WTC11 (cell line): ENCODE data around the gene CLEC17A. TPM values are rescaled to one million over a fixed set of nuclear protein-coding genes. Genes with fewer than 3 reads are reported as not detected.

Source experiments
- ATAC-seq: fragments of 200-7000 bp; cut with Tn5 transposase; 2 replicates; pipeline ENCODE4 v1.10.0; 2021; ENCODE audit warnings: mild to moderate bottlenecking, moderate library complexity
- CTCF ChIA-PET: fragments of 300-600 bp; sonication (Branson Sonifier 250); formaldehyde crosslinking; loops from one replicate; lab custom pipeline; 2021; ENCODE audit warnings: antibody characterized with exemption; lab: Charles Lee
- POLR2A ChIA-PET: fragments of 350-600 bp; sonication (Branson Sonifier 250); formaldehyde crosslinking; loops from one replicate; lab custom pipeline; 2021; ENCODE audit warnings: antibody characterized with exemption; lab: Charles Lee
- DNase-seq: peaks from one replicate; pipeline ENCODE4 v3.0.0; 2021; ENCODE audit warnings: low spot score
- H3K27ac Mint-ChIP-seq: 2 replicates; pipeline ENCODE4 v1.8.0; 2021; ENCODE audit warnings: mixed read lengths
- H3K27me3 Mint-ChIP-seq: 2 replicates; pipeline ENCODE4 v1.8.0; 2021; ENCODE audit warnings: low read depth, mild to moderate bottlenecking, moderate library complexity, mixed read lengths
- H3K36me3 Mint-ChIP-seq: 2 replicates; pipeline ENCODE4 v1.8.0; 2021; ENCODE audit warnings: mixed read lengths
- H3K4me1 Mint-ChIP-seq: 2 replicates; pipeline ENCODE4 v1.8.0; 2022; ENCODE audit warnings: mixed read lengths
- H3K4me3 Mint-ChIP-seq: 2 replicates; pipeline ENCODE4 v1.8.0; 2021; ENCODE audit warnings: mild to moderate bottlenecking, moderate library complexity, mixed read lengths
- H3K9me3 Mint-ChIP-seq: 2 replicates; pipeline ENCODE4 v1.8.0; 2021; ENCODE audit warnings: mixed read lengths
- AR ChIP-seq: fragments of 250-450 bp; sonication (Bioruptor Pico); IDR thresholded peaks from 2 replicates; pipeline ENCODE4 v1.9.0; 2021; ENCODE audit warnings: mild to moderate bottlenecking
- ATF6 ChIP-seq: sonication (generic); formaldehyde crosslinking; IDR thresholded peaks from 2 replicates; pipeline ENCODE4 v1.8.1; 2023; ENCODE audit warnings: mild to moderate bottlenecking, missing genetic modification reagents
- CREM ChIP-seq: sonication (generic); formaldehyde crosslinking; IDR thresholded peaks from 2 replicates; pipeline ENCODE4 v1.8.1; 2022; ENCODE audit warnings: mild to moderate bottlenecking, missing genetic modification reagents, moderate library complexity
- FOXJ3 ChIP-seq: sonication (generic); formaldehyde crosslinking; IDR thresholded peaks from 2 replicates; pipeline ENCODE4 v1.9.0; 2021; ENCODE audit warnings: missing genetic modification reagents, mild to moderate bottlenecking, borderline replicate concordance
- FOXP4 ChIP-seq: sonication (generic); formaldehyde crosslinking; IDR thresholded peaks from 2 replicates; pipeline ENCODE4 v1.8.0; 2022; ENCODE audit warnings: mild to moderate bottlenecking, missing genetic modification reagents
- GABPB1 ChIP-seq: sonication (generic); formaldehyde crosslinking; IDR thresholded peaks from 2 replicates; pipeline ENCODE4 v1.8.1; 2023; ENCODE audit warnings: mild to moderate bottlenecking, missing genetic modification reagents
- GRHL2 ChIP-seq: fragments of 250-450 bp; sonication (Bioruptor Pico); IDR thresholded peaks from 2 replicates; pipeline ENCODE4 v1.8.0; 2022; ENCODE audit warnings: mild to moderate bottlenecking, moderate library complexity; ENCODE audit not compliant: insufficient replicate concordance, severe bottlenecking
- NR1H2 ChIP-seq: sonication (generic); formaldehyde crosslinking; IDR thresholded peaks from 2 replicates; pipeline ENCODE4 v1.9.0; 2021; ENCODE audit warnings: mild to moderate bottlenecking, moderate library complexity, missing genetic modification reagents
- NR2C2 ChIP-seq: sonication (generic); formaldehyde crosslinking; IDR thresholded peaks from 2 replicates; pipeline ENCODE4 v1.8.0; 2022; ENCODE audit warnings: mild to moderate bottlenecking, missing genetic modification reagents
- PRDM15 ChIP-seq: sonication (generic); formaldehyde crosslinking; IDR thresholded peaks from 2 replicates; pipeline ENCODE4 v1.8.0; 2022; ENCODE audit warnings: missing genetic modification reagents
- SMAD3 ChIP-seq: sonication (generic); formaldehyde crosslinking; IDR thresholded peaks from 2 replicates; pipeline ENCODE4 v1.8.0; 2022; ENCODE audit warnings: missing genetic modification reagents, mild to moderate bottlenecking, borderline replicate concordance
- ZNF121 ChIP-seq: sonication (generic); formaldehyde crosslinking; IDR thresholded peaks from 2 replicates; pipeline ENCODE4 v1.8.0; 2023; ENCODE audit warnings: missing genetic modification reagents
- ZNF219 ChIP-seq: sonication (generic); formaldehyde crosslinking; IDR thresholded peaks from 2 replicates; pipeline ENCODE4 v1.8.0; 2023; ENCODE audit warnings: missing genetic modification reagents, mild to moderate bottlenecking, borderline replicate concordance
- ZNF512 ChIP-seq: sonication (generic); formaldehyde crosslinking; IDR thresholded peaks from 2 replicates; pipeline ENCODE4 v1.8.1; 2022; ENCODE audit warnings: missing genetic modification reagents, borderline replicate concordance
- total RNA-seq: library from RNA; stranded (reverse); gene quantifications from 3 replicates; pipeline ENCODE4 v1.2.3, GENCODE V29; 2021

Gene CLEC17A
- total RNA-seq, 1 experiment from 2014 or later: not detected

GRCh38 chr19:14570864-14571527 lies 11.9 kb upstream of the CLEC17A start:
- Mint-ChIP-seq H3K27ac (0 out of 2 replicates have a peak overlapping the region, but pooled peaks have one; percentile 60), H3K4me3 (peak overlapping the region; percentile 97), H3K27me3 (no peaks in the 10 kb centered on the region), H3K36me3 (peaks cover 2% of the 10 kb centered on the region), H3K9me3 (no peaks in the 10 kb centered on the region), H3K4me1 (peaks cover 7% of the 10 kb centered on the region)
- TF ChIP-seq ZNF121 (CRISPR knock-in tag) (peak; percentile 83), AR (no peak)
- POLR2A ChIA-PET: interaction anchor here (1.4 kb wide), 1 partner anchor 52 kb away, joined by 3 read pairs; no protein-coding TSS in a partner anchor
- DNase-seq (no peak), ATAC-seq (no peak)
- CTCF ChIA-PET: interaction anchor here (0.7 to 7.4 kb wide), 6 partner anchors 9 to 166 kb away, joined by 3 to 224 read pairs (median 9); partner anchors contain the start of gene ZNF333

- CTCF ChIA-PET: interaction anchor here (0.6 to 7.4 kb wide), 11 partner anchors 10 to 319 kb away, joined by 3 to 224 read pairs (median 5); partner anchors contain the start of gene ZNF333
- Mint-ChIP-seq H3K27me3 (no peaks in the 10 kb centered on the region), H3K4me3 (peak within 1 kb of the TSS; percentile 97), H3K27ac (peak within 1 kb of the TSS; percentile 95), H3K4me1 (peaks cover 7% of the 10 kb centered on the region), H3K36me3 (peaks cover 2% of the 10 kb centered on the region), H3K9me3 (no peaks in the 10 kb centered on the region)
- peak; percentile 90 for DNase-seq
- ATAC-seq: peak; percentile 92
- POLR2A ChIA-PET: interaction anchor here (1.0 to 1.4 kb wide), 3 partner anchors 9 to 118 kb away, joined by 3 to 4 read pairs (median 3); partner anchors contain the start of gene ZNF333
- TF ChIP-seq NR2C2 (CRISPR knock-in tag) (peak; percentile 99), PRDM15 (no peak), FOXJ3 (CRISPR knock-in tag) (no peak), SMAD3 (no peak), NR1H2 (CRISPR knock-in tag) (no peak), GABPB1 (CRISPR knock-in tag) (peak; percentile 87), ZNF512 (CRISPR knock-in tag) (no peak), ATF6 (no peak), GRHL2 (no peak), ZNF219 (peak; percentile 63; the same call in 1 of the 2 replicates), CREM (CRISPR knock-in tag) (peak; percentile 78), FOXP4 (peak; percentile 37; the same call in 1 of the 2 replicates)
Observed at GRCh38 chr19:14571695-14572490, 11.0 kb upstream of the CLEC17A start, which contains the start of gene NDUFB7. NDUFB7 (minus strand) TSS chr19:14572066; CDS start chr19:14572000, 66 bp downstream.
